Right cardiac atrium (tissue), 5 donors: ENCODE results near the gene EXOC4. TPM values are rescaled to one million over a fixed set of nuclear protein-coding genes. Genes with fewer than 3 reads are reported as not detected.

Source experiments
- ATAC-seq, 2 donors: fragments of 200-7000 bp; cut with Tn5 transposase; one replicate each; pipeline versions ENCODE4 v1.8.0 to v1.9.1; 2020; ENCODE audit warnings: moderate library complexity in 2 of 2, mild to moderate bottlenecking in 1 of 2
- DNase-seq, 3 donors: peaks; one replicate each; pipeline ENCODE4 v3.0.0-alpha.2; 2020
- H3K27ac ChIP-seq: one replicate; pipeline ENCODE4 v1.5.1; 2013; ENCODE audit warnings: mild to moderate bottlenecking, low read length, control low read depth, moderate library complexity
- H3K27me3 ChIP-seq: one replicate; pipeline ENCODE4 v1.6.1; 2013; ENCODE audit not compliant: control insufficient read depth, insufficient read depth
- H3K4me1 ChIP-seq: one replicate; pipeline ENCODE4 v1.6.1; 2013; ENCODE audit warnings: low read length; ENCODE audit not compliant: control insufficient read depth, insufficient read depth
- H3K4me3 ChIP-seq: one replicate; pipeline ENCODE4 v1.5.1; 2013; ENCODE audit warnings: low read length, control low read depth
- H3K9me3 ChIP-seq: one replicate; pipeline ENCODE4 v1.6.1; 2013; ENCODE audit warnings: low read length; ENCODE audit not compliant: control insufficient read depth
- WGBS: extraction: QIAGEN DNeasy Blood & Tissue Kit; methylation state at CpG from one replicate; pipeline ENCODE4 v1.1.7; 2013; 5-methylcytosine and 5-hydroxymethylcytosine counted together
- intact Hi-C, 4 donors: fragments of 100-400 bp; cut with DNase I; formaldehyde crosslinking; loops; one replicate each; pipeline versions ENCODE4 v1.11.0 to v1.14.0; 2022 to 2023
- polyA plus RNA-seq: library from polyadenylated mRNA; stranded (reverse); fragments of 200-250 nt; gene quantifications from one replicate; pipeline ENCODE4 v1.2.3, GENCODE V29; 2013
- total RNA-seq, 4 donors: library from RNA; stranded (reverse); fragmentation: NEBNext Ultra II Directional; extraction: Animal tissue kit (Norgen Biotek cat#: 25700); gene quantifications; one replicate each; pipeline ENCODE4 v1.2.1, GENCODE V29; 2021
- donor health status: healthy with polysubstance abuse.
- donor health status: DM: no; HTN: yes; CAD: no.
- donor health status: DM: no; HTN: no; CAD: no.
- donor health status: DM: no; HTN: yes; CAD: no; lungs with severe emphysema.
- donor health status: DM: yes; HTN: yes; CAD: no.

The EXOC4 gene
- total and polyA plus RNA-seq, 5 donors = 11.9 to 45.9 (median 39.7) TPM

DNA sequence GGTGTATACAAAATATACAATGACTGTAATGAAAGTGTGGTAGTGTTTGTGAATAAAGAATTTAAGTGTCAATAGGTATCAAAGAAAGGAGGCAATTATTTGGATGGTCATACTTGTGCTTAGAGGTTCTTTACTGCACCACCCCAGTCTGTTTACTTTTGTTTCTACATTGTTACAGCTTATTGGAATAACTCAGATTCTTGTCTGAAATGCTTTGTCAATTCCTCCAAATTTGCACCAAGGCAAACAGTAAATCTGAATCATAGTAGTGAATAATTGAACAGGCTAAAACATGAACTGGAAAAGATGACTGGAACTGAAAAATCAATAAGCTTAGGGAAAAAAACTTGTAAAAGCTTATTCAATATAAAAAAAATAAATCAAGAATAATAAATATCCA is 319.2 kb downstream of the EXOC4 start:
- Histone ChIP-seq H3K27me3 (no peaks in the 10 kb centered on the region), H3K4me3 (no peak overlapping the region), H3K27ac (no peak overlapping the region), H3K9me3 (no peaks in the 10 kb centered on the region), H3K4me1 (no peaks in the 10 kb centered on the region)
- ATAC-seq (no peak), DNase-seq (no peak)
- intact Hi-C loops = no loop called here

DNA sequence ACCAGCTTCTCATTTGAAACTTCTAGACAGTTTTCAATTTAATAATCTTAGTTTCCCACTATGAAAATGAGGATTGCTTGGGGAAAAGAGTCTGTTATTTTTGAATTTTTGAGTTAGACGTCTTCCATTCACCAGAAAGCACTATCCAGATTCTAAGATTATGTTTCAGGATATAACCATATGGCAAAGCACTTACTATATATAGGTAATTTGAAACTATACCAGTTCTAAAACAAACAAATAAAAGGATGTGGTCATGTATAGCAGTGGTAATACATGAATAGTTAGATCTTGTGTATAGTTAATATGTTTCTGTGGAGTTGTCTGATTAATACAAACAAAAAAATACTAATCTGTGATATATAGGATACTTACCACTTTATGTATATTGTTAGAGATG is 320.0 kb downstream of the EXOC4 start:
- DNase-seq = no peak

GRCh38 chr7:133573554-133574265 is 320.8 kb downstream of the EXOC4 start:
- Histone ChIP-seq H3K4me1 (no peaks in the 10 kb centered on the region), H3K27ac (no peak overlapping the region), H3K9me3 (no peaks in the 10 kb centered on the region), H3K4me3 (no peak overlapping the region), H3K27me3 (no peaks in the 10 kb centered on the region)
- 93% methylated on average over 4 of the region's 4 CpGs for WGBS
- intact Hi-C loops = no loop called here
- no peak for DNase-seq
- ATAC-seq = no peak

More for the DNA sequence above, 320.0 kb downstream of the EXOC4 start:
- no peak overlapping the region for H3K27ac ChIP-seq
- intact Hi-C loops = no loop called here
- no peaks in the 10 kb centered on the region for H3K27me3 ChIP-seq
- no peaks in the 10 kb centered on the region for H3K4me1 ChIP-seq
- no peaks in the 10 kb centered on the region for H3K9me3 ChIP-seq
- no peak for ATAC-seq
- WGBS = 96% methylated on average over 1 of the region's 1 CpG
- H3K4me3 ChIP-seq = no peak overlapping the region

DNA sequence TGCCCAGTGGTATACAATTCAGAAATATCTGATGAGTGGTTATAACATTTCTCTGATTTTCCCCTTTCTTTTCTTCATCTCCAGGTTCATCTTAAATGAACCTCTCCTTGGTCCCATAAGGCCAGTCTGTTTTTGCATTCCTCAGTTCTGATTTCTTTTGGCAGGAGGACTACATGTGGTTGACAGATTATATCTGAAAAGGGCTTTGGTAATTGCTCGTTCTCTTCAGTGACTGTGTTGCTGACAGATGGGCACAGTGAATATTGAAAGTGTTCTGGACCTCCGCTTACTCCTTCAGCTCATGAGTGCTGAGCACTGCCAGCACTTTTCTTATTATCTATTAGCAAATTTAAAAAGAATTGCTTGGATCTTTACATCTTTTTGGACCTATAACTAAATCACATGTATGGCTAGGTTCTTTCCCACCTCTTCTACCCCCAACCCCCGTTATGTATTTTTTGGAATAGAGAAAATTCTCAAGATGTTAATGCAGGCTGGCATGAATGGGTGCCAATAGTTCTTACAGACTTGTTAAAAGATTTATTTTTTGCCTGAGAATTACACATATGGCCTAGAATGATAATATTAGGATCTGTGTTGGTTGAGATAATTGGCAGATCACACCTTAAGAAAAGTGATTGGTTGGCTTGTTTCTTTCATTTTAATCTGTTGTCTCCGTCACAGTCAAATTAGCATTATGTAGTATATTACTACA is 323.0 kb downstream of the EXOC4 start:
- Histone ChIP-seq H3K27me3 (no peaks in the 10 kb centered on the region), H3K9me3 (no peaks in the 10 kb centered on the region), H3K4me1 (no peaks in the 10 kb centered on the region), H3K27ac (no peak overlapping the region), H3K4me3 (no peak overlapping the region)
- 71% methylated on average over 4 of the region's 4 CpGs for WGBS
- ATAC-seq (no peak), DNase-seq (no peak)
- intact Hi-C loops = no loop called here

DNA sequence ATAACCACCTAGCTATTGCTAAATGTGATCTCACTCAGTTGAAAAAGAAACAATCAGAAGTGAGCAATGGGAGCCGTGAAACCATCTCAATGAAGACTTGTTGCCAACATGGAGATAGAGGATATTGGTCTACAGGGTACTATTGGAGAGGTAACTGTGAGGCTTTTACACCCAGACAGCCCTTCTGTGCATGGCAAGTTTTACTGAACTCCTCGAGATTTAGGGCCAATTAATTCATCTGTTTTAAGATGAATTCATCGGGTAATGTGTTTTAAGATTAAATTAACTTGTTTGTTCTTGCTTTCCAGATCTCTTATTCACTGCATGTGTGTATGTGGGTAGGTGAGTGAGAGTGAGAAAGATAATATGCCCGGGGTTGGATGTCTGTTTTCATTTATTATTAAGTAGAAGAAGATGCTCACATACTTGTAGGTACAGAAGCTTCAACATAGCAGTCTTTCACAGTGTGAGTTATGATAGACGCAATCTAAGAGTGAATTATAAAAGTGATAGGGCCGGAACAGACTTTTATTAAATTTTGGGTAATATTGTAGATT is 323.8 kb downstream of the EXOC4 start:
- H3K9me3 ChIP-seq = no peaks in the 10 kb centered on the region
- no peak overlapping the region for H3K4me3 ChIP-seq
- intact Hi-C loops = no loop called here
- H3K27ac ChIP-seq = no peak overlapping the region
- 94% methylated on average over 6 of the region's 6 CpGs for WGBS
- ATAC-seq (no peak), DNase-seq (no peak)
- H3K4me1 ChIP-seq = no peaks in the 10 kb centered on the region
- no peaks in the 10 kb centered on the region for H3K27me3 ChIP-seq

DNA sequence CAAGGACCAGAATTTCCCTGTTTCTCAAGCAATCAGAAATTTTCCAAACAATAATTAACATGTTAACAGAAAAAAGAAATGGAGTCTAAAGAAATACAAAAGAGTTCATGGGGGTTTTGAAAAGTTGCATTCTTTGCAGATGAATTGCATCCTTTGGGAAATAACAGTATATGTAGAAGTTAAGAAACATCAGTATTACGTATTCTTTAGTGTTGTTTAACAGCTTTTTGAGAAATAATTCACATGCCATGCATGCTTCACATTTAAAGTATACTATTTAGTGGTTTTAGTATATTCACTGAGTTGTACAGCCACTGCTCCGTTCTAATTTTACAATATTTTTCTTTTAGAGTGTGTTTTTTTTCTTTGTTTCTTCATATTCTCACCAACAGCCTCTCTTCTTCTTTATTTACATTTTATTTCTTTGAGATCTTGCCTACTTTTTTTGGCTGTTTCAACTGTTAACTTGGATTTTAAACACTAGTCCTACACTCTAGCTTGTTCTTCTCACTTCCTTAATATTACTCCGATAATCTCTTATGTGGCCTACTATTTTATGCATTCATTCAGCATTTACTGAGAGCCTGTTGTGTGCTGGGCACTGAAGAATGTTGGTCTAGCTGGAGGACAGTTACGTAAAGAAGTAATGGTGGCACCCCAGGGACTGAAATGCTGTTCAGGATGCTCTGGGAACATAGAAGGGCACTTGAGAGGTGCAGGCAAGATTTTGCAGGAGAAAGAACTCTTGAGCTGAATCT is 330.1 kb downstream of the EXOC4 start:
- H3K4me1 ChIP-seq = peaks cover 1% of the 10 kb centered on the region
- WGBS = 86% methylated on average over 4 of the region's 4 CpGs
- no peaks in the 10 kb centered on the region for H3K9me3 ChIP-seq
- H3K27me3 ChIP-seq = no peaks in the 10 kb centered on the region
- no peak overlapping the region for H3K27ac ChIP-seq
- DNase-seq (no peak), ATAC-seq (no peak)
- intact Hi-C loops = no loop called here
- H3K4me3 ChIP-seq = no peak overlapping the region

DNA sequence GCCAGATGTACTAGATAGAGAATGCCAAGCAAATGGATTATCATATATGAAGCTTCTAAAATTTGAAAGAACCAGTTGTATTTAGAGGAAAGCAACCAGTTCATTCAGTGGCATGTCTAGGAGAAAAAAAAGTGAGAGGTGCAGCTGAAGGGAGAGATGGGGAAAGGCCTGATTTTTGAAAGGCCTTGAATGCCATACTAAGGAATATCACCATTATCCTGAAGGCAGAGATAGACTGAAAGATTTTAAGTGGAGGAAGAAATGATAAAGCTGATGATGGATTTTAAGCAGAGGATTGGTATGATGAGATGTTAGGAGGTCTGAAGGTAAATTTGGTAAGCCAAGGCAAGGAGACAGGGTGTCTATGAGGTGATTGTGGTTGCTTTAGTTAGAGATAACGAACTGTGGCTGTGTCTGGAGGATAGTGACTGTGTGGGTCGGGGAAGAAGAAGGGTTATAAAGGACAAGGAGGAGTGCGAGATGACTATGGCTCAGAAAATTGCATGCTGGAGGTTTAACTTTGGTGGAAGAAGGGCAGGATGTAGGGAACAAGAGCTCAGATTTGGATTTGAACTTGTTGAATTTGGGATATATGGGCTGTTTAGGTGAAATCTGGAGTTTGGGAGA is 330.8 kb downstream of the EXOC4 start:
- no peak overlapping the region for H3K4me3 ChIP-seq
- H3K4me1 ChIP-seq = peaks cover 1% of the 10 kb centered on the region
- H3K27me3 ChIP-seq = no peaks in the 10 kb centered on the region
- H3K27ac ChIP-seq = no peak overlapping the region
- 98% methylated on average over 3 of the region's 3 CpGs for WGBS
- no peaks in the 10 kb centered on the region for H3K9me3 ChIP-seq
- intact Hi-C loops = no loop called here
- ATAC-seq (no peak), DNase-seq (no peak)

DNA sequence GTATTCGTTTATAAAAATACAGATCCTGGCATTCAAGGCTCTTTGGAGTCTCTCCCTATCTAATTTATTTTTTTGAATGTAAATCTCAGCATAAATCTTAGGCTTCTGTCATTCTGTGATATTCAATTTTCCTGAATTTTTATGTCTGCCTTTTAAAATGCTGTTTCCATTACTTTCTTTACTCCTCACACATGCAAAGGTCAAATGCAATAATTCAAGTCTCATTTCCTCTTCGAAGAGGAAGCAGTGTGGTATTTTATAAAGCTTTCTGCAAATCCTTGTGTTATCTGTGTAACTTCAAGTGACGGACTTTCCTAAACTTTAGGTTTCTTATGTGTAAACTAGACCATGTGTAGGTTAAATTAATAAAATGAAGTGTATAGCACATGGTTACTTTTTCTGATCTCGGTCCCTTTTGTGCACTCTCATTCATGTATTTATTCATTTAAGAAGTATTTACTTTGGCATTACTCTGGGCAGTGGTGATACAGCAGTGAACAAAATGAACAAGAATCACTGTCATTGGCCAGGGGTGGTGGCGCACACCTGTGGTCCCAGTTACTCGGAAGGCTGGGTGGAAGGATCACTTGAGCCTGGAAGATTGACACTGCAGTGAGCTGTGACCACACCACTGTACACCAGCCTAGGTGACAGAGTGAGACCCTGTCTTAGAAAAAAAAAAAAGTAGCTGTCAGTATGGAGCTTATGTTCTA is 332.2 kb downstream of the EXOC4 start:
- H3K27me3 ChIP-seq = no peaks in the 10 kb centered on the region
- WGBS = 91% methylated on average over 6 of the region's 6 CpGs

DNA sequence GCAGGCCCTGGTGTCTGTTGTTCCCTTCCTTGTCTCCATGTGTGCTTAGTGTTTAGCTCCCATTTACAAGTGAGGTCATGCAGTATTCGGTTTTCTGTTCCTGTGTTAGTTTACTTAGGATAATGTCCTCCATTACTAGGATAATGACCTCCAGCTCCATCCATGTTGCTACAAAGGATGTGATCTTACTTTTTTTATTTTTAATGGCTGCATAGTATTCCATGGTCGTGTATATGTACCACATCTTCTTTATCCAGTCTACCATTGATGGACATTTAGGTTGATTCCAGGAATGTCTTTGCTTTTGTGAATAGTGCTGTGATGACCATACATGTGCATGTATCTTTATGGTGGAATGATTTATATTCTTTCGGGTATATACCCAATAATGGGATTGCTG is 333.4 kb downstream of the EXOC4 start:
- H3K27me3 ChIP-seq = no peaks in the 10 kb centered on the region
- no peaks in the 10 kb centered on the region for H3K9me3 ChIP-seq
- no peak overlapping the region for H3K27ac ChIP-seq
- H3K4me1 ChIP-seq = peaks cover 1% of the 10 kb centered on the region
- DNase-seq = no peak
- 98% methylated on average over 3 of the region's 3 CpGs for WGBS
- intact Hi-C loops = no loop called here
- no peak for ATAC-seq
- H3K4me3 ChIP-seq = no peak overlapping the region

More for the DNA sequence above, 332.2 kb downstream of the EXOC4 start:
- H3K4me1 ChIP-seq = peaks cover 1% of the 10 kb centered on the region
- H3K27ac ChIP-seq = no peak overlapping the region
- intact Hi-C loops = no loop called here
- H3K9me3 ChIP-seq = no peaks in the 10 kb centered on the region
- no peak for ATAC-seq
- no peak overlapping the region for H3K4me3 ChIP-seq
- DNase-seq = no peak

- Histone ChIP-seq H3K9me3 (no peaks in the 10 kb centered on the region), H3K4me1 (no peaks in the 10 kb centered on the region), H3K4me3 (no peak overlapping the region), H3K27ac (no peak overlapping the region), H3K27me3 (no peaks in the 10 kb centered on the region)
- intact Hi-C loops = no loop called here
- DNase-seq (no peak), ATAC-seq (no peak)
Measured at GRCh38 chr7:133587903-133588302, 335.0 kb downstream of the EXOC4 start.
